Left renal pelvis (tissue), 4 donors: ENCODE results near the gene STX16. TPM values are rescaled to one million over a fixed set of nuclear protein-coding genes. Genes with fewer than 3 reads are reported as not detected.
"Not testable (repeated sequence)": the region's sequence is repeated elsewhere in the genome, so short reads cannot be mapped to it uniquely, and the experiment has no call there.

Source experiments
- DNase-seq, 4 donors: peaks; one replicate each; pipeline ENCODE4 v3.0.0-alpha.2; 2013; ENCODE audit warnings: low read depth in 4 of 4, low spot score in 3 of 4
- polyA plus RNA-seq, 4 donors: library from polyadenylated mRNA; unstranded; fragments of 120-200 nt; gene quantifications; one replicate each; pipeline ENCODE4 v1.2.1, GENCODE V29; 2013; ENCODE audit not compliant: insufficient read length in 4 of 4

Gene STX16
- polyA plus RNA-seq, 4 donors, result 46.5 to 81.7 (median 66.6) TPM

GRCh38 chr20:58635279-58635665 lies 15.8 kb upstream of the STX16 start:
- DNase-seq, result no peak

- DNase-seq, result no peak
Observed at GRCh38 chr20:58636396-58636982, 14.6 kb upstream of the STX16 start.

GRCh38 chr20:58636983-58637421 lies 14.1 kb upstream of the STX16 start:
- no peak for DNase-seq

GRCh38 chr20:58637466-58638213 lies 13.4 kb upstream of the STX16 start:
- DNase-seq, result no peak

- DNase-seq, result no peak
Observed at GRCh38 chr20:58638467-58639181, 12.5 kb upstream of the STX16 start.

- no peak for DNase-seq
Observed at GRCh38 chr20:58639182-58640146, 11.6 kb upstream of the STX16 start.

- DNase-seq, result no peak
Observed at GRCh38 chr20:58640446-58640845, 10.6 kb upstream of the STX16 start.

- DNase-seq, result no peak
Observed at GRCh38 chr20:58642441-58642840, 8.6 kb upstream of the STX16 start.

- DNase-seq, result not testable (repeated sequence)
Observed at GRCh38 chr20:58642896-58643295, 8.2 kb upstream of the STX16 start.

- no peak for DNase-seq
Observed at GRCh38 chr20:58645412-58645968, 5.6 kb upstream of the STX16 start.

- no peak for DNase-seq
Observed at GRCh38 chr20:58646257-58646656, 4.8 kb upstream of the STX16 start.

- DNase-seq, result no peak
Observed at GRCh38 chr20:58646703-58647102, 4.4 kb upstream of the STX16 start.

- no peak for DNase-seq
Observed at GRCh38 chr20:58647162-58647795, 3.8 kb upstream of the STX16 start.

GRCh38 chr20:58647796-58648501 lies 3.1 kb upstream of the STX16 start:
- no peak for DNase-seq

GRCh38 chr20:58648502-58648825 lies 2.6 kb upstream of the STX16 start:
- not testable (repeated sequence) for DNase-seq

GRCh38 chr20:58649288-58650180 lies 1.5 kb upstream of the STX16 start:
- DNase-seq, result no peak

- no peak for DNase-seq
Observed at GRCh38 chr20:58650181-58650775, 805 bp upstream of the STX16 start.

- DNase-seq, result peak; percentile 87 to 91 (median 90)
Observed at GRCh38 chr20:58651559-58651945, 469 bp downstream of the STX16 start.
